ENCODE results near the gene CYGB.

DNA sequence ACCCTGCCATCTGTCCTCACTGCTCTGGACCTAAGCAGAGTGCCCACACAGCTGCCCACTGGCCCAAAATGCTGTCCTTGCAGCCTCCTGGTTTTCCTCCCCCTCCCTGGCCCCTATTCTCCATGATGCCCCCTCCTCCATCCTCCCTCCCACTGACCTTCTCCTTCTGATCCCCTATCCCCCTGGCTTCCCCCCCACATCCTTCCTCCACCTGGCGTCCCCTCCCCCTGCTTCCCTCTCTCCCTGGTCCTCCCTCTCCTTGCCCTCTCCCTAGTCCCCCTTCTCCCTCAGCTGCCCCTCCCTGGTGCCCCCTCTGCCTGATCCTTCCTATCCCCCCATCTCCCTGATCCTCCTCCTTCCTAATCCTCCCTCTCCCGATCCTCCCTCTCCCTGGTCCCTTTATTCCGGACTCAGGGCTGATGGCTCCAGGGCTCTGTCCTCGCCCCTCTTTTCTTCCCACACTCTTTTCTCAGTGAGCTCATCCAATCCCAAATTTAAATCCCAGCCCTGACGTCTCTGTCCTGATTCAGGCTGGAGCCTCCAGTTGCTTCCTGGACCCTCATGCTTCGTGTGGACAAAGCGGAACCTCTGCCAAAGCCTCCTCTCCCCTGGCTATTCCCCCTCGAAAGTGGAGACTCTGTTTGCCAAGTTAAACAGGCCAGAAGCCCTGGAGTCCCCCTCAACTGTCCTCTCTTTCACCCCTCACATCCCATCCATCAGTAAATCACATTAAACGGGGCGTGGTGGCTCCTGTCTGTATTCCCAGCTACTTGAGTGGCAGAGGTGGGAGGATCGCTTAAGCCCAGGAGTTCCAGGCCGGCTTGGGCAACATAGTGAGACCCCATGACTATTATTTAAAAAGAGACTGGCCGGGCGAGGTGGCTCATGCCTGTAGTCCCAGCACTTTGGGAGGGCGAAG, 18.2 kb downstream of the CYGB start:
- TF ChIP-seq CTCF (IDR thresholded peaks at IDR 0.05; ENCODE audit: insufficient read depth, low read length, poor library complexity, severe bottlenecking) (no peak), EZH2phosphoT487 (conservative IDR thresholded peaks at IDR 0.05; ENCODE audit: low read length) (no peak)
